Stimulated activated CD4-positive, alpha-beta T cell treated with anti-CD3 and anti-CD28 coated beads, TNF-alpha, amount 100 ng/mL, for 1 hour (primary cell): ENCODE measurements around the gene GREB1L.
"Not testable (repeated sequence)": the region's sequence is repeated elsewhere in the genome, so short reads cannot be mapped to it uniquely, and the experiment has no call there.

Source experiments
- DNase-seq, 3 donors: peaks; one replicate each; pipeline ENCODE4 v3.0.0-alpha.2; 2020; ENCODE audit warnings: low read depth in 3 of 3, low spot score in 1 of 3

The GREB1L gene

GRCh38 chr18:21363348-21363747, 121.3 kb downstream of the GREB1L start:
- no peak for DNase-seq

GRCh38 chr18:21364471-21364870, 122.4 kb downstream of the GREB1L start:
- no peak for DNase-seq

- DNase-seq, result no peak
Measured at GRCh38 chr18:21366896-21367295, 124.9 kb downstream of the GREB1L start.

GRCh38 chr18:21369146-21369545, 127.1 kb downstream of the GREB1L start:
- DNase-seq, result no peak

GRCh38 chr18:21369597-21369996, 127.6 kb downstream of the GREB1L start:
- not testable (repeated sequence) for DNase-seq

- DNase-seq, result no peak
Measured at GRCh38 chr18:21383031-21383430, 141.0 kb downstream of the GREB1L start.

DNA sequence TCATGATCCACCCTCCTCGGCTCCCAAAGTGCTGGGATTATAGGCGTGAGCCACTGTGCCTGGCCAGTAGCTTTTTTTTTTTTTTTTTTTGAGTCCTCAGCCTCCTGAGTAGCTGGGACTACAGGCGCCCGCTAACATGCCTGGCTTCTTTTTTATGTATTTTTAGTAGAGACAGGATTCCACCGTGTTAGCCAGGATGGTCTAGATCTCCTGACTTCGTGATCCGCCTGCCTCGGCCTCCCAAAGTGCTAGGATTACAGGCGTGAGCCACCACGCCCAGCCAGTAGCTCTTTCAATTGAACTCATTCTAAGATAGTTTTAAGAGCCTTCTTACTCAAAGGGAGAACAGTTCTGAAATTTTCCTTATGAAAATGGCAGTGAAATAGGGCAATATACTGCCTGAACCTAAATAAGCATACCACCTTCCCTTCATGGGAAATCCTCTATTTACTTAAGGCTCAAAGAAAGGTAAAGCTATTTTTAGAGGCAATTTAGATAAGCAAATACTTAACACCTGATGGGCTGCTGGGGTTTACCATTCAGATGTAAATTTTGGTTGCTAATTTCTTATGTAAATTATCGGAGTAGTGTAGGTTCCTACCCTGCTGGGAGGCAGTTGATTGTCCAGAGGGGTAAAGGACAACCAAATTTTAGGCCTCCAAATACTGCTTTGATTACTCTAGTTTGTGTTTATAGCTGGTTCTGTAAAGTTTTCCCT, 144.7 kb downstream of the GREB1L start:
- DNase-seq, result no peak

DNA sequence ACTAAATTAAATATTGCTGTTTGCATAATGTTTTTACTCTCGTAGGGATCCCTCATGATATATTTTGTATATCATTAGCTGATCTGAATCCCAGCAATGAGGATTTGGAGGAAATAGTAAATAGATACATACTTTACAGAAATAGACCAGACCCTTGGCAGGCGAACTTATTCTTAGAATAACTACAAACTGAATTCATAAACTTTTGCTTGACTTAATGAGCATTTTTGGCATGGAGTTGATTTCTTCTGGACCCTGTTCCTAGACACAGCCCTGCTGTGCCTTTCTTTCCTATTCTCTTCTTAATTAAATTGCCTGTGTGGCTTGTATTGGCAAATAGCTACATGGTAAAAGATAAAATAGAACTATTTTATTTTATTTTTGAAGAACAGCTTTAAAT, 145.9 kb downstream of the GREB1L start:
- no peak for DNase-seq

DNA sequence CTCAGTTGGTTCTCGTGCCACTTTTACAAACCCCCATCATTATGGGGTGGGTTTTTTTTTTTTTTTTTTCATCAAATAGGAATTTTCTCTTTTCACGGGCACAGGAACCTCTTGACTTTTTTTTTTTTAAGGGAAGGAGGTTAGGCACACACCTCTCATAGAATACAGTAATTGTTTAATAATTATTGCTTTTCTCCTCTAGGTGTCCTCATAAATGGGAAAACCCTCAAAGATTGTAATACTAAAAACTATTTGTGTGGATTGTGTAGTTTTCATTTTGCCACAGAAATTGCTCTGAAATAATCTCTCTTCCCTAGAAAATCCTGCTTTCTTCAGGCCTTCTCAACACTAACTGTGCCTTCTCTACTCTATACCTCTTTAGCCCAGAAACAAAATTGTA, 147.3 kb downstream of the GREB1L start:
- DNase-seq, result no peak

GRCh38 chr18:21389903-21390302, 147.9 kb downstream of the GREB1L start:
- DNase-seq, result no peak

GRCh38 chr18:21391074-21391673, 149.1 kb downstream of the GREB1L start:
- no peak for DNase-seq

DNA sequence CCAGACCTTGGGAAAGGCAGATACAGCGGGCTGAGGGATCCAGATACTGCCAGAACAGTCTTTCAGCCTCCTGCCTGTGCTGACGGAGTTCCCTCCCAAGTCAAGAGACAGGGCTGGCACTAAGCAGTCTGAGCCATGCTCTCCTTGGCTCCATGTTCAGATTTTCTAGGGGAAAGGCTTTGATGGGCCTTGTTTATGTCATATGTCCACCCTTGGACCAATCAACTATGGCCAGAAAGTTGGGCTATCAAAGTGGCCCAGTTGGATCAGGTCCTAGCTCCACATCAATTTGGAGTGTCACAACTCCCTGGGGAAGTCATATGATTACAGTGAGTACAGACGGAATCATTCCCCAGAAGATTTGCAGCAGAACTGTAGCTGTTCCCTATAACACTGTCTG, 152.0 kb downstream of the GREB1L start:
- no peak for DNase-seq

GRCh38 chr18:21398121-21398520, 156.1 kb downstream of the GREB1L start:
- no peak for DNase-seq

GRCh38 chr18:21402272-21402671, 160.2 kb downstream of the GREB1L start:
- no peak for DNase-seq

DNA sequence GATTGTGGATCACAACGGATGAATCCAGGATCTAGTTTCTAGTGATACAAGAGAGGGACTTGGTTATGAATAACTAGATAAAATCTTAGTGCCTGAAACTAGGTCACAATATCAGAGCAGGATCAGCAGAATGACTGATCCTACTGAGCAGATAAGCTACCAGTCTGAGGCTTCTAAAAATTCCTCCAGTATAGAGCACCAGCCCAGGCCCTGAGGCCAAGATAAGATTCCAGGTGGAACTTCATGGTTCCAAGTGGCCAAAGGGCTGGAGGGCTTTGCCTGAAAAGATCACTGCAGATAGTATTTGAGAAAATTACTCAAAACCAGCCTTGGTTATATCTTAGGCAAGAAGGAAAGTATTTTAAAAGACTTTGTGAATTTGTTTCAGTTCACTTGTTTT, 162.4 kb downstream of the GREB1L start:
- no peak for DNase-seq

- no peak for DNase-seq
Measured at GRCh38 chr18:21406116-21406515, 164.1 kb downstream of the GREB1L start.

GRCh38 chr18:21408681-21409080, 166.6 kb downstream of the GREB1L start:
- no peak for DNase-seq

DNA sequence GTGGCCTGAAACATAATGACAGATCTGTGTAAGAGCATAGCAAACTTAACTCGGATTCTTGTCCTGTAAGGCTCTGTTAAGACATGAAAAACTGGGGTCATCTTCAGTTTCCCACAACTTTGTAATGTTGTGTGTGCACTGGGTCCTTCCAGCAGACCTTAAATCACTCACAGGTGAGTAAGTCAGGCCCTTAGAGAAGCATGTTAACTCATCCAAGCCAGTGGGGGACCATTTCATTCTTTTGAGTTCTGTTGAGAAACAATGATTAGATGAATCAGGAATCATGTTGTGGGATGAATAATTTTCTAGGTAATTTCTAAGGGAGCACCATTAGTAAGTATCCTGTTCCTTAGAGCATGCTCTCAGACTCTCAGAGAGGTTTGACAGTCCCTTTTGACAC, 191.4 kb downstream of the GREB1L start:
- no peak for DNase-seq

GRCh38 chr18:21439431-21439846, 197.4 kb downstream of the GREB1L start:
- no peak for DNase-seq

- no peak for DNase-seq
Measured at GRCh38 chr18:21441670-21442069, 199.6 kb downstream of the GREB1L start.

DNA sequence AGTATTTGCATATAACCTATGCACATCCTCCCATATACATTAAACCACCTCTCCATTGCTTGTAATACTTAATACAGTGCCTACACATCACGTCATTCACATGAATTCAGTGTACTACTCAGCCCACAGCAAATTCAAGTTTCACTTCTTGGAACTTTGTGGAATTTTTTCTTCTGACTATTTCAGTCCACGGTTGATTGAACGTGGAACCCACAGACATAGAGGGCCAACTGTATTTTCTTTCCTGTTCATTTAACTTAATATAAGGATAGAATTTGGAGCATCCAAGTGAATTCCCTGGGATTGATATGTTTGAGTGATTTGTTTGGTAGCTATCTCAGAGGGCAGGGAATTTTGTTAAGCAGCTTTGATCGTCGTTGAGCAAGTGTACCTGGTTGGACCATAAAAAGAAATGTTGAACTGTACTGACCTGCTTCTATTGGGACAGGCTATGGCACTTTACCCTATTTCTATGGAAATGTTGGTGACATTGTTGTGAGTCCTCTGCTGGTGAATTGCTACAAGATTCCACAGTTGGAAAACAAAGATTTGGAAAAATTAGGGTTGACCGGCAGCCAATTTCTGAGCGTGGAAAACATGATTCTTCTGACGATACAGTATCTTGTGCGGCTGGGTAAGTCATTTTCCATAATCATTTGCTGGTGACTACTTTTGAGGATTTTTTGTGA, 201.9 kb downstream of the GREB1L start:
- DNase-seq, result no peak

DNA sequence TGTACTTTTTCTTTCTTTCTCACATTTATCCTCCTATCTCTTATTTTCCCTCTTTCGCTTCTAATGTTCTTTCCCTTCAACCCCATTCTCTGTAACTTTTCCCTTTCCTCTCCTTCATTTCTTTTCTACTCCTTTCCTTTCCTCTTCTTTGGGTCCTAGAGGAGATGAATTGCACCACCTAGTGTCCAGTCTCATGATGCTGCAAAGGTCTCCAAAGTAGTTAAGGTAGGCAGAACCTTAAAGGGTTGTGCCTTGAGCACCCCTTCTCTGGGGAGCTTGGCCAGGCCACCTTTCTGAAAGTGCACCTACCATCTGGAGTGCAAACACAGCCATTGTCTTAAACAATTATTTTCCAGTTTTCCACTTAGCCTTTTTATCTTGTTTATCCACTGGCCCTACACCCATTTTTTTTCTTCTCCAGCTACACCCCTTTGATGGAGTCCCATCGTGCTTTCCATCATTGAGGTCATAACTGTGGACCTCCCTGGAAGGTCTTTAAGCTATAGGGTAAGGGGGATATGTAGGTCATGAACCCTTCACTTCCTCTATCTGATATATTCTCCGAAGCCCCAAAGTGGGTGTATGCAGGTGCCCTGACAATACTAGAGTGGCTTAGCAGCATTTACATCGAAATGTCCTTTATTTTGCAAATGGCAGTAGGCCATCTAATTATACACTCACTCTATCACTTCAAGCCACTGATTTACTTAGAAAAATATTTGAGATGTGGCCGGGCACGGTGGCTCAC, 202.6 kb downstream of the GREB1L start:
- no peak for DNase-seq
